Measurements from ENCODE around the gene AP5M1. TPM values are rescaled to one million over a fixed set of nuclear protein-coding genes. Genes with fewer than 3 reads are reported as not detected.

Gene AP5M1
- total and polyA plus RNA-seq, 2 of the 4 experiments (the other 2 are of a cell fraction) = 16.1 to 28.3 TPM

- Histone ChIP-seq H3K9ac (ENCODE audit: low read depth, low read length) (no peak overlapping the region), H3K9me1 (ENCODE audit: insufficient read depth, low read length) (no peaks in the 10 kb centered on the region), H3K23ac (ENCODE audit: low read depth, low read length) (no peak overlapping the region), H3K4me1 (ENCODE audit: control insufficient read depth, insufficient read depth, low read length) (no peaks in the 10 kb centered on the region), H2AK9ac (replicated peaks; ENCODE audit: low read depth, low read length, poor library complexity) (no peak overlapping the region), H4K8ac (ENCODE audit: low read depth in 2 of 2, low read length in 2 of 2) (no peak overlapping the region), H2BK5ac (ENCODE audit: low read depth, low read length, poor library complexity, severe bottlenecking) (no peak overlapping the region), H2BK15ac (ENCODE audit: low read depth, low read length) (no peak overlapping the region), H3K4ac (ENCODE audit: low read depth, low read length) (no peak overlapping the region), H3K56ac (ENCODE audit: extremely low read depth, insufficient read depth, low read length) (no peak overlapping the region), H4K20me1 (ENCODE audit: insufficient read depth, low read length) (no peaks in the 10 kb centered on the region), H3K4me3 (ENCODE audit: insufficient read depth, low read depth, low read length) (no peak overlapping the region), H4K91ac (ENCODE audit: insufficient read depth, low read depth, low read length) (no peak overlapping the region), H3K14ac (replicated peaks; ENCODE audit: low read depth, low read length) (no peak overlapping the region), H3K27me3 (ENCODE audit: control insufficient read depth, insufficient read depth, low read length) (no peaks in the 10 kb centered on the region), H3K36me3 (ENCODE audit: control insufficient read depth, insufficient read depth, low read length) (peaks cover 2% of the 10 kb centered on the region), H2BK120ac (ENCODE audit: low read depth, low read length) (no peak overlapping the region), H2AFZ (replicated peaks; ENCODE audit: low read length, poor library complexity) (no peak overlapping the region), H3K9me3 (ENCODE audit: control insufficient read depth, insufficient read depth, low read length) (no peaks in the 10 kb centered on the region), H3K27ac (ENCODE audit: insufficient read depth, low read length) (no peak overlapping the region), H2AK5ac (ENCODE audit: low read depth, low read length) (no peak overlapping the region), H3K79me1 (ENCODE audit: low read depth in 1 of 2, low read length in 2 of 2) (no peaks in the 10 kb centered on the region), H2BK20ac (ENCODE audit: low read depth, low read length) (no peak overlapping the region), H3K4me2 (ENCODE audit: low read depth, low read length) (no peak overlapping the region), H3K18ac (ENCODE audit: low read depth, low read length) (no peak overlapping the region), H4K5ac (ENCODE audit: low read depth, low read length) (no peak overlapping the region)
- DNase-seq (no peak), ATAC-seq (ENCODE audit: low read depth) (no peak)
- dilution Hi-C loops (cut with HindIII; ENCODE audit: low sequenced_read_pairs, unreplicated experiment) = no loop called here
- intact Hi-C loops (cut with micrococcal nuclease) = no loop called here
- no TSS peak for BruUV-seq (replicated peaks)
- ChIA-PET POLR2A (ENCODE audit: unreplicated experiment) (no interaction called here), CTCF (no interaction called here)
- 50% methylated on average over 2 of the region's 5 CpGs; no CpG with 5 or more reads in 1 of the 2 experiments for WGBS, 2 experiments (ENCODE audit: extremely low coverage in 2 of 2, insufficient read length in 1 of 2)
- TF ChIP-seq RAD21 (IDR thresholded peaks at IDR 0.05; ENCODE audit: low read length) (no peak), CHD1 (IDR thresholded peaks at IDR 0.05; ENCODE audit: low read depth, low read length) (no peak), NFE2L2 (IDR thresholded peaks at IDR 0.05; ENCODE audit: low read depth, low read length) (no peak), POLR2A (IDR thresholded peaks at IDR 0.05; ENCODE audit: low read depth, low read length) (no peak), BHLHE40 (IDR thresholded peaks at IDR 0.05; ENCODE audit: low read depth, low read length) (no peak), RCOR1 (IDR thresholded peaks at IDR 0.05; ENCODE audit: insufficient replicate concordance, low read length) (no peak), SMC3 (IDR thresholded peaks at IDR 0.05; ENCODE audit: low read depth, low read length) (no peak), FOS (IDR thresholded peaks at IDR 0.05; ENCODE audit: low read depth, low read length) (no peak), MAFK (IDR thresholded peaks at IDR 0.05; ENCODE audit: low read depth, low read length) (no peak), CEBPB (IDR thresholded peaks at IDR 0.05; ENCODE audit: low read depth, low read length) (no peak), MXI1 (IDR thresholded peaks at IDR 0.05; ENCODE audit: borderline replicate concordance, low read depth, low read length) (no peak), RFX5 (IDR thresholded peaks at IDR 0.05; ENCODE audit: low read depth, low read length) (no peak), MAZ (IDR thresholded peaks at IDR 0.05; ENCODE audit: borderline replicate concordance, low read depth, low read length) (no peak), ELK1 (IDR thresholded peaks at IDR 0.05; ENCODE audit: borderline replicate concordance, low read depth, low read length) (no peak)
- TF ChIP-seq, protein P1, sequence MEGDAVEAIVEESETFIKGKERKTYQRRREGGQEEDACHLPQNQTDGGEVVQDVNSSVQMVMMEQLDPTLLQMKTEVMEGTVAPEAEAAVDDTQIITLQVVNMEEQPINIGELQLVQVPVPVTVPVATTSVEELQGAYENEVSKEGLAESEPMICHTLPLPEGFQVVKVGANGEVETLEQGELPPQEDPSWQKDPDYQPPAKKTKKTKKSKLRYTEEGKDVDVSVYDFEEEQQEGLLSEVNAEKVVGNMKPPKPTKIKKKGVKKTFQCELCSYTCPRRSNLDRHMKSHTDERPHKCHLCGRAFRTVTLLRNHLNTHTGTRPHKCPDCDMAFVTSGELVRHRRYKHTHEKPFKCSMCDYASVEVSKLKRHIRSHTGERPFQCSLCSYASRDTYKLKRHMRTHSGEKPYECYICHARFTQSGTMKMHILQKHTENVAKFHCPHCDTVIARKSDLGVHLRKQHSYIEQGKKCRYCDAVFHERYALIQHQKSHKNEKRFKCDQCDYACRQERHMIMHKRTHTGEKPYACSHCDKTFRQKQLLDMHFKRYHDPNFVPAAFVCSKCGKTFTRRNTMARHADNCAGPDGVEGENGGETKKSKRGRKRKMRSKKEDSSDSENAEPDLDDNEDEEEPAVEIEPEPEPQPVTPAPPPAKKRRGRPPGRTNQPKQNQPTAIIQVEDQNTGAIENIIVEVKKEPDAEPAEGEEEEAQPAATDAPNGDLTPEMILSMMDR (conservative IDR thresholded peaks at IDR 0.05; ENCODE audit: low read depth, low read length) = no peak
- TF ChIP-seq, protein P2, sequence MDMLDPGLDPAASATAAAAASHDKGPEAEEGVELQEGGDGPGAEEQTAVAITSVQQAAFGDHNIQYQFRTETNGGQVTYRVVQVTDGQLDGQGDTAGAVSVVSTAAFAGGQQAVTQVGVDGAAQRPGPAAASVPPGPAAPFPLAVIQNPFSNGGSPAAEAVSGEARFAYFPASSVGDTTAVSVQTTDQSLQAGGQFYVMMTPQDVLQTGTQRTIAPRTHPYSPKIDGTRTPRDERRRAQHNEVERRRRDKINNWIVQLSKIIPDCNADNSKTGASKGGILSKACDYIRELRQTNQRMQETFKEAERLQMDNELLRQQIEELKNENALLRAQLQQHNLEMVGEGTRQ (IDR thresholded peaks at IDR 0.05; ENCODE audit: low read depth, low read length) = no peak
- in situ Hi-C loops (cut with MboI; ENCODE audit: low sequenced_read_pairs) = no loop called here
Observed at GRCh38 chr14:57290751-57291150, 22.0 kb downstream of the AP5M1 start.
